OCI-LY3 (cell line): ENCODE measurements around the gene ARID1B.

ENCODE experiments used
- EZH2phosphoT487 ChIP-seq: fragments of 200-600 bp; shearing (Covaris generic); IDR thresholded peaks from 2 replicates; pipeline ENCODE4 v1.6.1; 2018; ENCODE audit warnings: antibody characterized with exemption, mixed run types, low read depth
- TF ChIP-seq, protein P1 (sequence below): fragments of 200-600, 300-600 bp; sonication (generic); IDR thresholded peaks from 2 replicates; pipeline ENCODE4 v1.5.1; 2014; ENCODE audit warnings: antibody characterized with exemption, low read length, low read depth

DNA sequence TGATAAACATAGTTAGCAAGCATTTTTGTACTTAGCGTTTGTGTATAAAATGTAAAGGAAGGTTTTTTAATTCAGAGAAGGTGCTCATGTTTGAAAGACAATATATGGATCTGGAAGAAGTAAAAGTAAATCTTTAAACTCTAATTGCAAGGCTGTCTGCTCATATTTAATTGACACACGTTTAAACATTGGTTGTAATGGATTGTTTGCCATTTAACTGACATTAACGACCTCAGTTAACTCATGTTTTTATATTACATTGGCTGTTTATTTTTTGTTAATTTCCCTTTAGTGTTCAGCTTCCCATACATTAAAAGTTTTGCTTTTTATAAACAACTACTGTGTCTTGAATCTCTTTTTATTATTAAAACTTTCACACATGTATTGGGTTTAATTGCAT lies 208.1 kb downstream of the ARID1B start:
- TF ChIP-seq, protein P1, sequence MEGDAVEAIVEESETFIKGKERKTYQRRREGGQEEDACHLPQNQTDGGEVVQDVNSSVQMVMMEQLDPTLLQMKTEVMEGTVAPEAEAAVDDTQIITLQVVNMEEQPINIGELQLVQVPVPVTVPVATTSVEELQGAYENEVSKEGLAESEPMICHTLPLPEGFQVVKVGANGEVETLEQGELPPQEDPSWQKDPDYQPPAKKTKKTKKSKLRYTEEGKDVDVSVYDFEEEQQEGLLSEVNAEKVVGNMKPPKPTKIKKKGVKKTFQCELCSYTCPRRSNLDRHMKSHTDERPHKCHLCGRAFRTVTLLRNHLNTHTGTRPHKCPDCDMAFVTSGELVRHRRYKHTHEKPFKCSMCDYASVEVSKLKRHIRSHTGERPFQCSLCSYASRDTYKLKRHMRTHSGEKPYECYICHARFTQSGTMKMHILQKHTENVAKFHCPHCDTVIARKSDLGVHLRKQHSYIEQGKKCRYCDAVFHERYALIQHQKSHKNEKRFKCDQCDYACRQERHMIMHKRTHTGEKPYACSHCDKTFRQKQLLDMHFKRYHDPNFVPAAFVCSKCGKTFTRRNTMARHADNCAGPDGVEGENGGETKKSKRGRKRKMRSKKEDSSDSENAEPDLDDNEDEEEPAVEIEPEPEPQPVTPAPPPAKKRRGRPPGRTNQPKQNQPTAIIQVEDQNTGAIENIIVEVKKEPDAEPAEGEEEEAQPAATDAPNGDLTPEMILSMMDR = no peak
- TF ChIP-seq EZH2phosphoT487 = no peak
